HEK293 (cell line): ENCODE results near the gene ELL2.
A peak's percentile ranks its signal among the peaks of the same experiment; 100 is the strongest.

ENCODE experiments used
- CTCF ChIA-PET: fragments of 350-600 bp; formaldehyde crosslinking; extraction: SDS; loops from one replicate; lab custom pipeline; 2021; ENCODE audit warnings: antibody characterized with exemption; lab: Yijun Ruan, JAX
- POLR2A ChIA-PET: fragments of 300-600 bp; formaldehyde crosslinking; extraction: SDS; loops from one replicate; lab custom pipeline; 2020; ENCODE audit warnings: antibody characterized with exemption, inconsistent platforms; lab: Yijun Ruan, JAX
- H3K27ac ChIP-seq: fragments of 200-500 bp; sonication (Bioruptor generic); 2 replicates; pipeline ENCODE4 v1.5.1; 2014; ENCODE audit warnings: low read depth, low read length, control low read depth, inconsistent platforms; ENCODE audit errors: extremely low read depth
- H3K36me3 ChIP-seq, 2 experiments: fragments of 200-500 bp in 1 of 2; sonication (Bioruptor generic) in 1 of 2; 1 replicate in 1 of 2; 2 replicates in 1 of 2; pipeline ENCODE4 v1.5.1; 2014 to 2017; ENCODE audit warnings: inconsistent platforms in 2 of 2, low read length in 2 of 2; ENCODE audit not compliant: control insufficient read depth in 2 of 2, insufficient read depth in 1 of 2
- H3K4me1 ChIP-seq: fragments of 200-500 bp; sonication (Bioruptor generic); 2 replicates; pipeline ENCODE4 v1.5.1; 2014; ENCODE audit warnings: mild to moderate bottlenecking, low read length, inconsistent platforms; ENCODE audit not compliant: control insufficient read depth, insufficient read depth
- H3K4me3 ChIP-seq: 2 replicates; pipeline ENCODE4 v1.5.1; 2011; ENCODE audit warnings: low read depth, mild to moderate bottlenecking, control low read depth, low read length, moderate library complexity
- H3K9me3 ChIP-seq: fragments of 200-500 bp; sonication (Bioruptor generic); 2 replicates; pipeline ENCODE4 v1.5.1; 2014; ENCODE audit warnings: low read depth, low read length, inconsistent platforms; ENCODE audit not compliant: control insufficient read depth, insufficient read depth
- EGR2 ChIP-seq: fragments of 450-650 bp; formaldehyde crosslinking; IDR thresholded peaks from 2 replicates; pipeline ENCODE4 v1.5.1; 2016; ENCODE audit warnings: low read depth, missing biosample characterization, missing genetic modification characterization
- SALL2 ChIP-seq: fragments of 450-650 bp; formaldehyde crosslinking; IDR thresholded peaks from 2 replicates; pipeline ENCODE4 v1.5.0; 2017; ENCODE audit warnings: missing biosample characterization, mild to moderate bottlenecking, missing genetic modification characterization, borderline replicate concordance
- SP3 ChIP-seq: fragments of 450-650 bp; formaldehyde crosslinking; IDR thresholded peaks from 2 replicates; pipeline ENCODE4 v1.5.1; 2016; ENCODE audit warnings: missing biosample characterization, missing genetic modification characterization
- TRIM28 ChIP-seq: IDR thresholded peaks from 2 replicates; pipeline ENCODE4 v1.6.1; 2011; ENCODE audit warnings: low read length, control low read depth, borderline replicate concordance
- YY2 ChIP-seq: fragments of 450-650 bp; formaldehyde crosslinking; IDR thresholded peaks from 2 replicates; pipeline ENCODE4 v1.5.1; 2016; ENCODE audit warnings: missing biosample characterization, missing genetic modification characterization
- ZBTB11 ChIP-seq: fragments of 450-650 bp; formaldehyde crosslinking; conservative IDR thresholded peaks from 2 replicates; pipeline ENCODE4 v1.5.1; 2016; ENCODE audit warnings: low read depth, missing biosample characterization, missing genetic modification characterization
- ZBTB44 ChIP-seq: fragments of 450-650 bp; IDR thresholded peaks from 2 replicates; pipeline ENCODE4 v1.5.1; 2018; ENCODE audit warnings: missing biosample characterization, mild to moderate bottlenecking, missing genetic modification characterization
- ZNF223 ChIP-seq: fragments of 450-650 bp; formaldehyde crosslinking; IDR thresholded peaks from 2 replicates; pipeline ENCODE4 v1.5.1; 2016; ENCODE audit warnings: missing biosample characterization, missing genetic modification characterization
- ZNF266 ChIP-seq: fragments of 450-650 bp; formaldehyde crosslinking; IDR thresholded peaks from 2 replicates; pipeline ENCODE4 v1.5.1; 2016; ENCODE audit warnings: missing biosample characterization, missing genetic modification characterization, low read depth
- ZNF488 ChIP-seq: fragments of 450-650 bp; formaldehyde crosslinking; IDR thresholded peaks from 2 replicates; pipeline ENCODE4 v1.5.1; 2016; ENCODE audit warnings: missing biosample characterization, missing genetic modification characterization
- ZNF518A ChIP-seq: fragments of 450-650 bp; formaldehyde crosslinking; conservative IDR thresholded peaks from 2 replicates; pipeline ENCODE4 v1.5.1; 2016; ENCODE audit warnings: low read depth, missing biosample characterization, missing genetic modification characterization
- ZNF521 ChIP-seq: fragments of 450-650 bp; formaldehyde crosslinking; IDR thresholded peaks from 2 replicates; pipeline ENCODE4 v1.5.1; 2017; ENCODE audit warnings: missing biosample characterization, mild to moderate bottlenecking, missing genetic modification characterization
- ZNF664 ChIP-seq: fragments of 450-650 bp; formaldehyde crosslinking; IDR thresholded peaks from 2 replicates; pipeline ENCODE4 v1.5.1; 2016; ENCODE audit warnings: missing biosample characterization, missing genetic modification characterization
- ZNF670 ChIP-seq: fragments of 450-650 bp; formaldehyde crosslinking; IDR thresholded peaks from 2 replicates; pipeline ENCODE4 v1.5.1; 2016; ENCODE audit warnings: missing biosample characterization, missing genetic modification characterization, low read depth
- ZSCAN5A ChIP-seq: fragments of 450-650 bp; formaldehyde crosslinking; IDR thresholded peaks from 2 replicates; pipeline ENCODE4 v1.5.1; 2016; ENCODE audit warnings: missing biosample characterization, missing genetic modification characterization
- TF ChIP-seq, protein P1 (sequence below): fragments of 450-650 bp; formaldehyde crosslinking; IDR thresholded peaks from 2 replicates; pipeline ENCODE4 v1.5.1; 2017; ENCODE audit warnings: missing biosample characterization, missing genetic modification characterization

The ELL2 gene

GRCh38 chr5:95959051-95959887, 2.4 kb downstream of the ELL2 start (continued):
- TF ChIP-seq ZNF488 (no peak), TRIM28 (no peak), ZSCAN5A (tag by site-specific recombination) (no peak), SP3 (tag by site-specific recombination) (no peak), ZNF664 (tag by site-specific recombination) (no peak), ZBTB44 (tag by site-specific recombination) (no peak), ZNF518A (tag by site-specific recombination) (no peak), YY2 (tag by site-specific recombination) (no peak), EGR2 (tag by site-specific recombination) (peak; percentile 96), ZNF670 (no peak), ZNF266 (tag by site-specific recombination) (no peak)
- TF ChIP-seq, protein P1, sequence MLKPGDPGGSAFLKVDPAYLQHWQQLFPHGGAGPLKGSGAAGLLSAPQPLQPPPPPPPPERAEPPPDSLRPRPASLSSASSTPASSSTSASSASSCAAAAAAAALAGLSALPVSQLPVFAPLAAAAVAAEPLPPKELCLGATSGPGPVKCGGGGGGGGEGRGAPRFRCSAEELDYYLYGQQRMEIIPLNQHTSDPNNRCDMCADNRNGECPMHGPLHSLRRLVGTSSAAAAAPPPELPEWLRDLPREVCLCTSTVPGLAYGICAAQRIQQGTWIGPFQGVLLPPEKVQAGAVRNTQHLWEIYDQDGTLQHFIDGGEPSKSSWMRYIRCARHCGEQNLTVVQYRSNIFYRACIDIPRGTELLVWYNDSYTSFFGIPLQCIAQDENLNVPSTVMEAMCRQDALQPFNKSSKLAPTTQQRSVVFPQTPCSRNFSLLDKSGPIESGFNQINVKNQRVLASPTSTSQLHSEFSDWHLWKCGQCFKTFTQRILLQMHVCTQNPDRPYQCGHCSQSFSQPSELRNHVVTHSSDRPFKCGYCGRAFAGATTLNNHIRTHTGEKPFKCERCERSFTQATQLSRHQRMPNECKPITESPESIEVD (tag by site-specific recombination), result no peak
- TF ChIP-seq, all 188 proteins: peak for 10

- peaks cover 20% of the 10 kb centered on the region for H3K4me1 ChIP-seq
- CTCF ChIA-PET, result interaction anchor here (0.6 to 1.5 kb wide), 7 partner anchors 10 to 381 kb away, joined by 3 to 4 read pairs (median 3); no protein-coding TSS in a partner anchor
- no peaks in the 10 kb centered on the region for H3K36me3 ChIP-seq
- no peak overlapping the region for H3K27ac ChIP-seq
- no peaks in the 10 kb centered on the region for H3K9me3 ChIP-seq
- no peak overlapping the region for H3K4me3 ChIP-seq
- POLR2A ChIA-PET, result no interaction called here
- TF ChIP-seq ZBTB11 (tag by site-specific recombination) (no peak), ZBTB44 (tag by site-specific recombination) (no peak), ZNF223 (tag by site-specific recombination) (no peak), SP3 (tag by site-specific recombination) (0 out of 2 replicates have a peak, but pooled peaks have one; percentile 32), ZNF266 (tag by site-specific recombination) (no peak), ZNF521 (tag by site-specific recombination) (no peak), SALL2 (tag by site-specific recombination) (no peak)
These were observed 3.2 kb downstream of the ELL2 start for GRCh38 chr5:95958310-95959014.
